C4-2B (cell line): ENCODE measurements around the gene PLA2G4A.

Experiments used
- H3K27ac ChIP-seq: fragments of 450-650 bp; 2 replicates; pipeline ENCODE4 v1.5.1; 2017
- ZFX ChIP-seq: fragments of 450-650 bp; IDR thresholded peaks from 2 replicates; pipeline ENCODE4 v1.6.1; 2017
- TF ChIP-seq, protein P1 (sequence below): fragments of 450-650 bp; conservative IDR thresholded peaks from 2 replicates; pipeline ENCODE4 v1.5.1; 2017; ENCODE audit warnings: mild to moderate bottlenecking

PLA2G4A gene

DNA sequence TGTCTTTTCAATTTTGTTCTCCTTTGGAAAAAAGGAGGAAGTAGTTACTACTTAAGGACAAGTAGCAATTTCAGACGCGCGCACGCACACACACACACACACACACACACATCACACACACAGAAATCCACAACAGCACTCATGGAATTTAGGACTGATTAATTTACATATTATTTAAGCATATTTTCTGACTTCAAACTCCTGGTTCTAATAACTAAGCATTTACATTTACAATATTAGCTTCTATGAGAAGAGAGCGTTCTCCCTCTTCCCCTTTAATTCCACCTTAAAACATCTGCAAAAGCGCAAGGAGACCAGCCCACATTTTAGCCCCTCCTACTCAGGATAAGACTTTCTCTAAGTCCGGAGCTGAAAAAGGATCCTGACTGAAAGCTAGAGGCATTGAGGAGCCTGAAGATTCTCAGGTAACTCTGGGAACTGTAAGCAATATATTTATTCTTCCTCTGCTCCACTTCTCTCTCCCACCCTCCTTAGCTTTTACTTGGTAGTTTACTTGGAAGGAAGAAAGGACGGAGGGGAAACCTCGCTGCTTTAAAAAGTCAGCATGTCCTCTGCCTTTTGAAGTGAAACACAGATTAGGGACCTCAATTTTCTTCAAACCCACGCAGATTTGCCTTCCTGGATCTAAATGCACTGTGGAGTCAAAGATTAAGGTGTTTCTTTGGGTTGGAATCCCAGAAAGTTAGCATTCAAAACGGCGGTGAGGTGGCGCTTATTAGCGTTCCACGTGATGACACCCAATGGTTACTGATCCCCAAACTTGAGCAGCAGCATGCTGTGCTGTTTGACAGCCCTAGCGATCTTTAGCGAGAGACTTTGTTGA lies at the start of gene PLA2G4A:
Gene PLA2G4A, plus strand, starts transcription at position 339 of the 844 bp plus-strand sequence. CDS start 25,406 bp downstream, outside the sequence.
- H3K27ac ChIP-seq, result no peak within 1 kb of the TSS

GRCh38 chr1:186780076-186780475 lies 48.7 kb upstream of the PLA2G4A start:
- no peak for TF ChIP-seq ZFX
- TF ChIP-seq, protein P1, sequence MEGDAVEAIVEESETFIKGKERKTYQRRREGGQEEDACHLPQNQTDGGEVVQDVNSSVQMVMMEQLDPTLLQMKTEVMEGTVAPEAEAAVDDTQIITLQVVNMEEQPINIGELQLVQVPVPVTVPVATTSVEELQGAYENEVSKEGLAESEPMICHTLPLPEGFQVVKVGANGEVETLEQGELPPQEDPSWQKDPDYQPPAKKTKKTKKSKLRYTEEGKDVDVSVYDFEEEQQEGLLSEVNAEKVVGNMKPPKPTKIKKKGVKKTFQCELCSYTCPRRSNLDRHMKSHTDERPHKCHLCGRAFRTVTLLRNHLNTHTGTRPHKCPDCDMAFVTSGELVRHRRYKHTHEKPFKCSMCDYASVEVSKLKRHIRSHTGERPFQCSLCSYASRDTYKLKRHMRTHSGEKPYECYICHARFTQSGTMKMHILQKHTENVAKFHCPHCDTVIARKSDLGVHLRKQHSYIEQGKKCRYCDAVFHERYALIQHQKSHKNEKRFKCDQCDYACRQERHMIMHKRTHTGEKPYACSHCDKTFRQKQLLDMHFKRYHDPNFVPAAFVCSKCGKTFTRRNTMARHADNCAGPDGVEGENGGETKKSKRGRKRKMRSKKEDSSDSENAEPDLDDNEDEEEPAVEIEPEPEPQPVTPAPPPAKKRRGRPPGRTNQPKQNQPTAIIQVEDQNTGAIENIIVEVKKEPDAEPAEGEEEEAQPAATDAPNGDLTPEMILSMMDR, result no peak
- H3K27ac ChIP-seq, result no peak overlapping the region

More for the DNA sequence above, at the start of gene PLA2G4A:
- TF ChIP-seq, protein P1, result no peak
- no peak for TF ChIP-seq ZFX

DNA sequence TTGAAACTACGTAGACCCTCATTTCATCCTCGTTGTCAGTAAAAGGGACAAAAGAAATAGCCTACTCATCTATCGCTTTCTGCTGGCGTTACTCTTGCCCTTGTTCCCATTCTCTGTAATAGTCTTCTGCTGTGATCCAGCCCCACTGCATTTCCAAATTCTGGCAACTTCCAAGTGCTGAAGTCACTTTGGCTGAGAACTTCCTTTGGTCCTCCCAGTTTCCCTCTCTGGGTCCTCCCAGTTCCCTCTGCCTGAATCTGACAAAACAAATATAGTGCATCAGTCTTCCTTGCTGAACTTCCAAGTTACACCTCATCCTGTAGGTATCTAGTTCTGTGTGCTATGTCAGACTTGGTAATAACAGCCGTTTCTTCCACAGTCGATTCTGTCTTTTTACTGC lies 47.0 kb upstream of the PLA2G4A start:
- TF ChIP-seq, protein P1, result no peak
- no peak for TF ChIP-seq ZFX
- no peak overlapping the region for H3K27ac ChIP-seq

DNA sequence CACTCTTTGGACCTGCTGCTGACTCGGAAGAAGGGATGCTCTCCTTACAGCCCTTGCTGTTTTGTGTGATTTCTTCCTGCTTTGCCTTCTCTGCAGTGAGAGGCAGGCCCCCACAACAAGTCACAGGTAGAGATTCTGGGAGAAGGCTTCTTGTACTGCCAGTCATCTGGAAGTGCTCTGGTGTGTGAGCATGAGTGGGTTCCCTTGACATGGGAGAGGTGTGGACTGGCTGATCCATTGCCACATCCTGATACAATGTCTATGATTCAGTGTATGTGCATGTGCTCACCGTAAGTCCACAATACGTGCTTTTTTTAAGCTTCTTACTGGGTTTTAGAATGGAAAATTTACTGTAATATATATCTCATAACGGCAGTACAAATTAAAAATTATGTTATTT lies 46.0 kb upstream of the PLA2G4A start:
- TF ChIP-seq ZFX, result no peak
- TF ChIP-seq, protein P1, result no peak
- no peak overlapping the region for H3K27ac ChIP-seq

- H3K27ac ChIP-seq, result no peak overlapping the region
- no peak for TF ChIP-seq ZFX
- TF ChIP-seq, protein P1, result no peak
Observed at GRCh38 chr1:186783193-186783592, 45.6 kb upstream of the PLA2G4A start.

- no peak overlapping the region for H3K27ac ChIP-seq
- no peak for TF ChIP-seq ZFX
- TF ChIP-seq, protein P1, result no peak
Observed at GRCh38 chr1:186785503-186785902, 43.2 kb upstream of the PLA2G4A start.

DNA sequence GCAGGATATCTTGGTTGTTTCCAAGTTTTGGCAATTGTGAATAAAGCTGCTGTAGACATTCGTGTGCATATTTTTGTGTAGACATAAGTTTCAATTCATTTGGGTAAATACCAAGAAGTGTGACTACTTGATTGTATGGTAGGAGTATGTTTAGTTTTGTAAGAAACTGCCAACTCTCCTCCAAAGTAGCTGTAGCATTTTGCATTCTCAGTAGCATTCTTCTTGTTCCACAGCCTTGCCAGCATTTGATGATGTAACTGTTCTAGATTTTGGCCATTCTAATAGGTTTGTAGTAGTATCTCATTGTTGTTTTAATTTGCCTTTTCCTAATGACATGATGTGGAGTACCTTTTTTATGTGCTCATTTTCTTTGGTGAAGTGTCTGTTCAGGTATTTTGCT lies 38.6 kb upstream of the PLA2G4A start:
- TF ChIP-seq ZFX, result no peak
- TF ChIP-seq, protein P1, result no peak
- no peak overlapping the region for H3K27ac ChIP-seq
